ENCODE data around the gene FGD2. TPM values are rescaled to one million over a fixed set of nuclear protein-coding genes. Genes with fewer than 3 reads are reported as not detected.

Gene FGD2
- total and polyA plus RNA-seq, 10 donors, result 63.4 to 426 (median 270) TPM

DNA sequence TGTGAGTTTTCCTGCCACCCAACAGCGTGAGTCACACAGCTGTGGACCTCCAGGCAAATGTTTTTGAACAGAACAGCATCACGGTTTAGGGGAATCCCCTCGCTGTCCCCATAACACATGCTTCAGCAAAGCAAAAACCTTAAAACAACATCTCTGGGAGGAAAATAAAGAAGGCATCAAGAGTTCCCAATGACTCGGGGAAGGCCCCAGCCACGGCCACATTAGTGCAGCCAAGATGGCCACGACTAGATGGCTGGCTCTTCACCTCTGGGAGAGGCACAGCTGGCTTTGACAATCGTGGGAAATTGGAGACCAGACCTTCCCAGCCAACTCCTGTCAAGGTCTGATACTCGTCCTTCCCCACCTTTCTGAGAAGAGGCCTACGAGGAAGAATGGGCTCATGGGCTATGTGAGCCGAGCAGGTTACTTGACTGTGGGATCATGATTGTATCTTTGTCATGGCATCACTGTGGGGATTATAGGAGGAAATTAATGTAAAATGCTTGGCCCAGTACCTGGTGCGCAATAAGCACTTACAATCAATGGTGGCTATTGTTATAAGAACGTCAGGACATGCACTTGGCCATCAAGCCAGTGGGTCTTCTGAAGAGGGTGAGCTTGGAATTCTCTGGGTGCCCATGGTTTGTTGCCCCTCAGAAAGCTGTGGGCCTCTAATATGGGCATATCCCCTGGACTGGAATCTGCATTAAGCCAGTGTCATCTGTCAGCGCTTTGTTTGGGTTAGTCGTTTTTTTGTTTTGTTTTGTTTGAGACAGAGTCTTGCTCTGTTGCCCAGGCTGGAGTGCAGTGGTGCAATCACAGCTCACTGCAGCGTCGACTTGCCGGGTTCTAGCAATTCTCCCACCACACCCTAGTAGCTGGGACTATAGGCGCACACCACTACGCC is 43.6 kb downstream of the FGD2 start:
- TF ChIP-seq POLR2AphosphoS5 (IDR thresholded peaks at IDR 0.05), result peak in 2 of 3 donors; percentile 31 to 69
- TF ChIP-seq, protein P1, sequence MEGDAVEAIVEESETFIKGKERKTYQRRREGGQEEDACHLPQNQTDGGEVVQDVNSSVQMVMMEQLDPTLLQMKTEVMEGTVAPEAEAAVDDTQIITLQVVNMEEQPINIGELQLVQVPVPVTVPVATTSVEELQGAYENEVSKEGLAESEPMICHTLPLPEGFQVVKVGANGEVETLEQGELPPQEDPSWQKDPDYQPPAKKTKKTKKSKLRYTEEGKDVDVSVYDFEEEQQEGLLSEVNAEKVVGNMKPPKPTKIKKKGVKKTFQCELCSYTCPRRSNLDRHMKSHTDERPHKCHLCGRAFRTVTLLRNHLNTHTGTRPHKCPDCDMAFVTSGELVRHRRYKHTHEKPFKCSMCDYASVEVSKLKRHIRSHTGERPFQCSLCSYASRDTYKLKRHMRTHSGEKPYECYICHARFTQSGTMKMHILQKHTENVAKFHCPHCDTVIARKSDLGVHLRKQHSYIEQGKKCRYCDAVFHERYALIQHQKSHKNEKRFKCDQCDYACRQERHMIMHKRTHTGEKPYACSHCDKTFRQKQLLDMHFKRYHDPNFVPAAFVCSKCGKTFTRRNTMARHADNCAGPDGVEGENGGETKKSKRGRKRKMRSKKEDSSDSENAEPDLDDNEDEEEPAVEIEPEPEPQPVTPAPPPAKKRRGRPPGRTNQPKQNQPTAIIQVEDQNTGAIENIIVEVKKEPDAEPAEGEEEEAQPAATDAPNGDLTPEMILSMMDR (IDR thresholded peaks at IDR 0.05 in 8 of 11, conservative IDR thresholded peaks at IDR 0.05 in 3 of 11), result no peak
- Histone ChIP-seq H3K36me3 (no peaks in the 10 kb centered on the region), H3K4me1 (peaks cover 33 to 65% (median 54%) of the 10 kb centered on the region in 6 donors), H3K9me3 (no peaks in the 10 kb centered on the region), H3K4me3 (peak overlapping the region in 1 of 8 donors; percentile 54), H3K27ac (peak overlapping the region; percentile 73 to 94 (median 85)), H3K27me3 (replicated peaks in 1 of 7) (no peaks in the 10 kb centered on the region)
- intact Hi-C loops (cut with DNase I; ENCODE audit: low total_unique reads), result no loop called here
- peak; percentile 86 for DNase-seq
- 52 to 60% (median 54%) methylated on average over 19 of the region's 19 CpGs for WGBS, 5 donors

DNA sequence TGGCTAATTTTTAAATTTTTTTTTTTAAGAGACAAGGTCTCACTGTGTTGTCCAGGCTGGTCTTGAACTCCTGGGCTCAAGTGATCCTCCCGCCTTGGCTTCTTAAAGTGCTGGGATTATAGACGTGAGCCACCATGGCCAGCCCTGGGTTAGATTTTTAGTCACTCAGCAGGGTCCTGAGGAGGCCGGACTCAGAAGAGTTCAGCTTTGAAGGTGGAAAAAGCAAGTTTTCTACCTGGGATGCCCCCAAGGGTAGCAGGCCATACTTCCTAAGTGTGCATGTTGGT is 44.2 kb downstream of the FGD2 start:
- no peak for DNase-seq
- H3K4me3 ChIP-seq, result peak overlapping the region in 3 of 8 donors; percentile 10 to 54 (median 24)
- H3K27ac ChIP-seq, result peak overlapping the region; percentile 73 to 94 (median 85)

DNA sequence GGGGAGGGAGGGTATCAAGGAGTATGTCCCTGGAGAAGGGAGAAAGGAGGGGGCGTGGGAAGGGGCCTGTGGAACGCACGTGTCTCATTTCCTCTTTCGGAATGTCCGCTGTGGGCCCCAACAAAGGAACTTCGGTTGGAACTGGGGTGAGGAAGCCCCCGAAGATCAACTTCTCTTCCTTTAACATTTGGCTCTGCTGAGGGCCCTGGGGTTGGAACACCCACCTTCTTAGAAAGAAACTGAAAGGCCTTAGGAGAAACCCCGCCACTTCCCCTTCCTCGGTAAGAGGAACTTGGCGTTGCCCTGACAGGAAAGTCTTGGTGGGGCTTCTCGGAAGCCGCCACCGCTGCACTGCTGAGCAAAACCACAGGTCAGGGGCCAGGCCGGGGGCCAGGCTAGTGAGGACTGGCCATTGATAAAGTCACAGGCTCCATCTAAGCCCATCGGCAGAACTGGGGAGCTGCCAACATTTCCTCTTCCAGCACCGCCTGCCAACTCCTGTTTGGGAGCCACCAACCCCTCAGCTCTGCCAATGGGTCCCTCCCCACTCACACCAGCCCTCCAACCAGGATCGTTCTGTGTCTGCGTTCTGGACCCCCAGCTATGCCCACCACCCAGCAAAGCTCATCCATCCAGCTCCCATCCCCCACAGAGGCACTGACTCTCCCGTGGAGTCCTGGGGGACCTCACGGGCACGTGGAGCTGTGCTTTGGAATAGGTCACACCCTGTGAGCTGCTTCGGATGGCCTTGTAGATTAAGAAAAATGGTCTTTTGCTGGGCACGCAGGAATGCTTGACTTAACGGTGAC is 44.8 kb downstream of the FGD2 start:
- TF ChIP-seq, protein P1 (IDR thresholded peaks at IDR 0.05 in 8 of 11, conservative IDR thresholded peaks at IDR 0.05 in 3 of 11), result peak in 2 of 11 experiments; percentile 26 to 28
- no peak for TF ChIP-seq POLR2A (IDR thresholded peaks at IDR 0.05)
- peak; percentile 80 to 88 (median 85) for TF ChIP-seq POLR2AphosphoS5 (IDR thresholded peaks at IDR 0.05)
- DNase-seq, result peak; percentile 95
- 12 to 20% (median 15%) methylated on average over 18 to 24 of the region's 24 CpGs for WGBS, 5 donors
- Histone ChIP-seq H3K4me1 (peaks cover 33 to 65% (median 54%) of the 10 kb centered on the region in 6 donors), H3K36me3 (no peaks in the 10 kb centered on the region), H3K4me3 (peak overlapping the region in 3 of 8 donors; percentile 10 to 54 (median 24)), H3K9me3 (no peaks in the 10 kb centered on the region), H3K27me3 (replicated peaks in 1 of 7) (no peaks in the 10 kb centered on the region), H3K27ac (peak overlapping the region; percentile 73 to 94 (median 85))
- intact Hi-C loops (cut with DNase I; ENCODE audit: low total_unique reads), result loop anchor here (2.0 kb wide), 1 partner anchor 123 kb away; no protein-coding TSS in a partner anchor

More for the DNA sequence above, 44.2 kb downstream of the FGD2 start:
- WGBS, 5 donors, result 57 to 80% (median 61%) methylated on average over 3 of the region's 3 CpGs
- Histone ChIP-seq H3K4me1 (peaks cover 33 to 65% (median 54%) of the 10 kb centered on the region in 6 donors), H3K9me3 (no peaks in the 10 kb centered on the region), H3K27me3 (replicated peaks in 1 of 7) (no peaks in the 10 kb centered on the region), H3K36me3 (no peaks in the 10 kb centered on the region)
- intact Hi-C loops (cut with DNase I; ENCODE audit: low total_unique reads), result loop anchor here (2.0 kb wide), 1 partner anchor 123 kb away; no protein-coding TSS in a partner anchor
- TF ChIP-seq POLR2AphosphoS5 (IDR thresholded peaks at IDR 0.05) (no peak), POLR2A (IDR thresholded peaks at IDR 0.05) (no peak)
- TF ChIP-seq, protein P1 (IDR thresholded peaks at IDR 0.05 in 8 of 11, conservative IDR thresholded peaks at IDR 0.05 in 3 of 11), result no peak
